Neural progenitor cell (in vitro differentiated cells): ENCODE results near the gene CSK. TPM values are rescaled to one million over a fixed set of nuclear protein-coding genes. Genes with fewer than 3 reads are reported as not detected.
A peak's percentile ranks its signal among the peaks of the same experiment; 100 is the strongest.

ENCODE experiments used
- DNase-seq: peaks from one replicate; pipeline ENCODE4 v3.0.0-alpha.2; 2016; ENCODE audit warnings: low spot score
- H2AFZ ChIP-seq: fragments of 200-600 bp; sonication (generic); replicated peaks from 2 replicates; pipeline ENCODE4 v1.6.1; 2016; ENCODE audit warnings: antibody characterized with exemption
- H3F3A ChIP-seq: fragments of 200-600 bp; sonication (generic); 2 replicates; pipeline ENCODE4 v1.6.1; 2016; ENCODE audit warnings: antibody characterized with exemption, low read depth
- H3K27ac ChIP-seq: fragments of 200-600 bp; sonication (generic); 2 replicates; pipeline ENCODE4 v1.5.1; 2016; ENCODE audit warnings: mild to moderate bottlenecking
- H3K27me3 ChIP-seq: fragments of 200-600 bp; sonication (generic); 2 replicates; pipeline ENCODE4 v1.6.1; 2016; ENCODE audit warnings: mild to moderate bottlenecking, moderate library complexity
- H3K36me3 ChIP-seq: fragments of 200-600 bp; sonication (generic); 2 replicates; pipeline ENCODE4 v1.5.1; 2016
- H3K4me1 ChIP-seq: fragments of 200-600 bp; sonication (generic); 2 replicates; pipeline ENCODE4 v1.6.1; 2016; ENCODE audit warnings: mixed run types
- H3K4me2 ChIP-seq: fragments of 200-600 bp; sonication (generic); 2 replicates; pipeline ENCODE4 v1.6.1; 2016
- H3K4me3 ChIP-seq: fragments of 200-600 bp; sonication (generic); 2 replicates; pipeline ENCODE4 v1.5.1; 2016
- H3K79me2 ChIP-seq: fragments of 200-600 bp; sonication (generic); 2 replicates; pipeline ENCODE4 v1.6.1; 2016; ENCODE audit warnings: low read depth
- H3K9ac ChIP-seq: fragments of 200-600 bp; sonication (generic); 2 replicates; pipeline ENCODE4 v1.6.1; 2016
- H3K9me3 ChIP-seq: fragments of 200-600 bp; sonication (generic); 2 replicates; pipeline ENCODE4 v1.5.1; 2016; ENCODE audit warnings: low read depth
- H4K20me1 ChIP-seq: fragments of 200-600 bp; sonication (generic); 2 replicates; pipeline ENCODE4 v1.6.1; 2016; ENCODE audit warnings: low read depth
- H3K27ac Mint-ChIP-seq: 3 replicates; pipeline ENCODE4 v1.8.0; 2021; ENCODE audit warnings: mixed read lengths
- H3K27me3 Mint-ChIP-seq: 2 replicates; pipeline ENCODE4 v1.8.0; 2022; ENCODE audit warnings: low read depth, mild to moderate bottlenecking, inconsistent platforms, moderate library complexity, mixed read lengths; ENCODE audit not compliant: insufficient read depth
- H3K36me3 Mint-ChIP-seq: 3 replicates; pipeline ENCODE4 v1.8.0; 2021; ENCODE audit warnings: mixed read lengths
- H3K4me1 Mint-ChIP-seq: 3 replicates; pipeline ENCODE4 v1.8.0; 2021; ENCODE audit warnings: mixed read lengths
- H3K4me3 Mint-ChIP-seq: 3 replicates; pipeline ENCODE4 v1.8.0; 2021; ENCODE audit warnings: mild to moderate bottlenecking, moderate library complexity, mixed read lengths
- H3K9me3 Mint-ChIP-seq: 3 replicates; pipeline ENCODE4 v1.8.0; 2020; ENCODE audit warnings: mixed read lengths
- CTCF ChIP-seq: fragments of 200-600 bp; sonication (generic); IDR thresholded peaks from 2 replicates; pipeline ENCODE4 v1.5.1; 2017; ENCODE audit warnings: antibody characterized with exemption, mild to moderate bottlenecking
- EZH2 ChIP-seq: fragments of 200-600 bp; sonication (generic); IDR thresholded peaks from 2 replicates; pipeline ENCODE4 v1.6.1; 2017; ENCODE audit warnings: antibody characterized with exemption, mild to moderate bottlenecking, moderate library complexity
- EZH2phosphoT487 ChIP-seq: fragments of 200-600 bp; sonication (generic); IDR thresholded peaks from 2 replicates; pipeline ENCODE4 v1.6.1; 2017; ENCODE audit warnings: antibody characterized with exemption
- total RNA-seq: library from RNA; depleted of rRNA; stranded (reverse); fragments of >200 nt; gene quantifications from 2 replicates; pipeline ENCODE4 v1.2.3, GENCODE V29; 2015; ENCODE audit warnings: low replicate concordance

The CSK gene
- total RNA-seq: 18.3 and 25.4 TPM in 2 replicates

GRCh38 chr15:74781431-74782258 is at the start of gene CSK:
Gene CSK (plus strand): TSS chr15:74782080. CDS start chr15:74798298, 16,218 bp downstream.
- no peaks in the 10 kb centered on the region for H3F3A ChIP-seq
- H3K79me2 ChIP-seq: peaks cover 41% of the 10 kb centered on the region
- H3K27ac ChIP-seq: no peak within 1 kb of the TSS
- H3K36me3 ChIP-seq: no peaks in the 10 kb centered on the region
- Mint-ChIP-seq H3K27ac (peak within 1 kb of the TSS; percentile 83), H3K27me3 (peaks cover 14% of the 10 kb centered on the region), H3K9me3 (no peaks in the 10 kb centered on the region), H3K4me3 (peak within 1 kb of the TSS; percentile 91), H3K4me1 (peaks cover 66% of the 10 kb centered on the region), H3K36me3 (no peaks in the 10 kb centered on the region)
- peak within 1 kb of the TSS; percentile 68 for H3K4me3 ChIP-seq
- TF ChIP-seq EZH2: no peak
- peak; percentile 42 for TF ChIP-seq CTCF
- peak within 1 kb of the TSS; percentile 35 for H3K9ac ChIP-seq
- H3K4me1 ChIP-seq: peaks cover 22% of the 10 kb centered on the region
- peak within 1 kb of the TSS; percentile 96 for H3K4me2 ChIP-seq
- peak; percentile 90 for DNase-seq
- H3K27me3 ChIP-seq: peaks cover 21% of the 10 kb centered on the region
- peak within 1 kb of the TSS; percentile 76 for H2AFZ ChIP-seq
- H4K20me1 ChIP-seq: peaks cover 41% of the 10 kb centered on the region
- H3K9me3 ChIP-seq: no peaks in the 10 kb centered on the region

GRCh38 chr15:74732846-74733245 is 49.0 kb upstream of the CSK start:
- H3K27ac ChIP-seq: no peak overlapping the region
- H3K4me3 ChIP-seq: no peak overlapping the region
- H3K4me1 ChIP-seq: no peaks in the 10 kb centered on the region
- H3K9me3 Mint-ChIP-seq: peaks cover 2% of the 10 kb centered on the region
- H3K9ac ChIP-seq: no peak overlapping the region
- peaks cover 23% of the 10 kb centered on the region for H3K27me3 Mint-ChIP-seq
- no peak overlapping the region for H3K4me2 ChIP-seq
- H3K9me3 ChIP-seq: no peaks in the 10 kb centered on the region
- TF ChIP-seq EZH2 (no peak), CTCF (no peak), EZH2phosphoT487 (no peak)
- no peaks in the 10 kb centered on the region for H4K20me1 ChIP-seq
- H3K4me1 Mint-ChIP-seq: peaks cover 6% of the 10 kb centered on the region
- H3K36me3 ChIP-seq: no peaks in the 10 kb centered on the region
- H3K4me3 Mint-ChIP-seq: no peak overlapping the region
- H2AFZ ChIP-seq: no peak overlapping the region
- H3K27ac Mint-ChIP-seq: no peak overlapping the region
- H3F3A ChIP-seq: no peaks in the 10 kb centered on the region
- no peaks in the 10 kb centered on the region for H3K36me3 Mint-ChIP-seq
- H3K79me2 ChIP-seq: no peaks in the 10 kb centered on the region
- H3K27me3 ChIP-seq: peaks cover 81% of the 10 kb centered on the region
- DNase-seq: no peak

- H3K27me3 Mint-ChIP-seq: peaks cover 25% of the 10 kb centered on the region
- no peak overlapping the region for H3K9ac ChIP-seq
- no peaks in the 10 kb centered on the region for H3K36me3 ChIP-seq
- H3K4me1 Mint-ChIP-seq: peaks cover 10% of the 10 kb centered on the region
- H3K9me3 ChIP-seq: no peaks in the 10 kb centered on the region
- H3K27ac Mint-ChIP-seq: no peak overlapping the region
- H3K27ac ChIP-seq: no peak overlapping the region
- no peak overlapping the region for H3K4me3 Mint-ChIP-seq
- H3K79me2 ChIP-seq: no peaks in the 10 kb centered on the region
- peaks cover 6% of the 10 kb centered on the region for H3K9me3 Mint-ChIP-seq
- no peak overlapping the region for H3K4me3 ChIP-seq
- DNase-seq: no peak
- H3K4me2 ChIP-seq: no peak overlapping the region
- no peak overlapping the region for H2AFZ ChIP-seq
- H3F3A ChIP-seq: no peaks in the 10 kb centered on the region
- no peaks in the 10 kb centered on the region for H3K36me3 Mint-ChIP-seq
- peaks cover 78% of the 10 kb centered on the region for H3K27me3 ChIP-seq
- H3K4me1 ChIP-seq: no peaks in the 10 kb centered on the region
- no peaks in the 10 kb centered on the region for H4K20me1 ChIP-seq
- TF ChIP-seq EZH2 (no peak), CTCF (no peak), EZH2phosphoT487 (no peak)
These were observed 48.6 kb upstream of the CSK start for GRCh38 chr15:74733269-74733668.
